Keratinocyte (primary cell): ENCODE data around the gene FABP1.

ENCODE experiments used
- EZH2 ChIP-seq: IDR thresholded peaks from one replicate; pipeline ENCODE4 v1.6.1; 2012; ENCODE audit warnings: inconsistent platforms, mild to moderate bottlenecking, low read length, moderate library complexity
- TF ChIP-seq, protein P1 (sequence below), 3 experiments: IDR thresholded peaks in 1 of 3; conservative IDR thresholded peaks in 1 of 3; optimal IDR thresholded peaks in 1 of 3; 2 replicates in 2 of 3; 3 replicates in 1 of 3; pipeline versions ENCODE3 to v1.5.1; 2011; ENCODE audit warnings: low read length in 3 of 3, mild to moderate bottlenecking in 3 of 3, moderate library complexity in 2 of 3, control low read depth in 1 of 3, inconsistent platforms in 1 of 3; ENCODE audit not compliant: insufficient read depth in 2 of 3; ENCODE audit errors: extremely low read depth in 1 of 3

DNA sequence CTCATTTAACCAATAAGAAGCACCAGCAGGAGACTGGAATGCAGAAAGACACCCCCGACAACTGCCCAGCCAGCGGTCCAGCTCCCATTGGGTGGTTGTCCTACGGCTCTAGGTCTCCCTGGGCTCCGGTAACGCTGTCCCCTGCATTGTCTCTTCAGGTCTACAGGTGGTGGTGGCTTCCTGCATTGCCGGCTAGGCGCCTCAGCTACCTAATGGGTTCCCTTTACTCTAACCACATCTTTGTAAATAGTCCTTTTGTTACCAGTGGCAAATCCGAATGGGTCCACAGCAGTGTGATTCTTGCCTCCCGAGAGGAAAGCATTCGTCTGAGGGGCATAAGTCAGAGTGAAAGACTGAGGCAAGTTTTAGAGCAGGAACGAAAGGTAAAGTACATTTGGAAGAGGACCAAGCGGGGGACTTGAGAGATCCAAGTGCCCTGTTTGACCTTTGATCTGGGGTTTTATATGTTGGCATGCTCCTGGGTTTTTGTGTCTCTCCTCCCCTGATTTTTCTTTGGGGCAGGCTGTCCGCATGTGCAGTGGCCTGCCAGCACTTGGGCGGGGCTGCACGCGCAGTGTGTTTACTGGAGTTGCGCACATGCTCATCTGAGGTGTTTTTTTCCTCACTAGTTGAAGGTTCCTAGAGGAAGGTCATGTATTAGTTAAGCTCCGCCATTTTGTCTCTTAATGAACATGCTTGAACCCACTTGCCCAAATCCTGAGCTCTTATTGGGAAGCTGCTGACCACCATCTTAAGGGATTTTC lies 11.0 kb downstream of the FABP1 start:
- TF ChIP-seq, protein P1, sequence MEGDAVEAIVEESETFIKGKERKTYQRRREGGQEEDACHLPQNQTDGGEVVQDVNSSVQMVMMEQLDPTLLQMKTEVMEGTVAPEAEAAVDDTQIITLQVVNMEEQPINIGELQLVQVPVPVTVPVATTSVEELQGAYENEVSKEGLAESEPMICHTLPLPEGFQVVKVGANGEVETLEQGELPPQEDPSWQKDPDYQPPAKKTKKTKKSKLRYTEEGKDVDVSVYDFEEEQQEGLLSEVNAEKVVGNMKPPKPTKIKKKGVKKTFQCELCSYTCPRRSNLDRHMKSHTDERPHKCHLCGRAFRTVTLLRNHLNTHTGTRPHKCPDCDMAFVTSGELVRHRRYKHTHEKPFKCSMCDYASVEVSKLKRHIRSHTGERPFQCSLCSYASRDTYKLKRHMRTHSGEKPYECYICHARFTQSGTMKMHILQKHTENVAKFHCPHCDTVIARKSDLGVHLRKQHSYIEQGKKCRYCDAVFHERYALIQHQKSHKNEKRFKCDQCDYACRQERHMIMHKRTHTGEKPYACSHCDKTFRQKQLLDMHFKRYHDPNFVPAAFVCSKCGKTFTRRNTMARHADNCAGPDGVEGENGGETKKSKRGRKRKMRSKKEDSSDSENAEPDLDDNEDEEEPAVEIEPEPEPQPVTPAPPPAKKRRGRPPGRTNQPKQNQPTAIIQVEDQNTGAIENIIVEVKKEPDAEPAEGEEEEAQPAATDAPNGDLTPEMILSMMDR (optimal IDR thresholded peaks at IDR 0.05 in 1 of 3, IDR thresholded peaks at IDR 0.05 in 1 of 3, conservative IDR thresholded peaks at IDR 0.05 in 1 of 3; ENCODE audit: extremely low read depth in 1 of 3, insufficient read depth in 2 of 3, low read length in 3 of 3), result no peak
- TF ChIP-seq EZH2, result no peak
